HUES64 (cell line): ENCODE data around the gene ADAP1.
A peak's percentile ranks its signal among the peaks of the same experiment; 100 is the strongest.

ENCODE experiments used
- H3K27ac ChIP-seq: 2 replicates; pipeline ENCODE4 v1.7.0; 2013; ENCODE audit warnings: low read depth, low read length, inconsistent platforms
- H3K27me3 ChIP-seq: 2 replicates; pipeline ENCODE4 v1.6.1; 2013; ENCODE audit warnings: mild to moderate bottlenecking, low read length; ENCODE audit not compliant: insufficient read depth
- H3K36me3 ChIP-seq: 2 replicates; pipeline ENCODE4 v1.6.1; 2013; ENCODE audit warnings: mild to moderate bottlenecking, low read length; ENCODE audit not compliant: insufficient read depth
- H3K4me1 ChIP-seq: 2 replicates; pipeline ENCODE4 v1.6.1; 2013; ENCODE audit warnings: mild to moderate bottlenecking, low read length, moderate library complexity; ENCODE audit not compliant: insufficient read depth
- H3K4me3 ChIP-seq: 2 replicates; pipeline ENCODE4 v1.5.1; 2013; ENCODE audit warnings: mild to moderate bottlenecking, low read length, moderate library complexity
- H3K9ac ChIP-seq: 2 replicates; pipeline ENCODE4 v1.6.1; 2013; ENCODE audit warnings: mild to moderate bottlenecking, low read depth, low read length
- H3K9me3 ChIP-seq: 2 replicates; pipeline ENCODE4 v1.6.1; 2013; ENCODE audit warnings: low read depth, low read length; ENCODE audit not compliant: insufficient read depth
- WGBS: fragments of 150-250, 120-280 bp; methylation state at CpG from one replicate; pipeline ENCODE4 v1.1.7; 2013; ENCODE audit warnings: missing lambda C conversion rate; 5-methylcytosine and 5-hydroxymethylcytosine counted together

Gene ADAP1

GRCh38 chr7:907158-907980 is 47.1 kb downstream of the ADAP1 start:
- Histone ChIP-seq H3K27ac (no peak overlapping the region), H3K27me3 (peaks cover 42% of the 10 kb centered on the region)

GRCh38 chr7:906776-907157 is 47.7 kb downstream of the ADAP1 start:
- no peak overlapping the region for H3K27ac ChIP-seq
- no peaks in the 10 kb centered on the region for H3K36me3 ChIP-seq
- H3K9me3 ChIP-seq = no peaks in the 10 kb centered on the region
- peaks cover 42% of the 10 kb centered on the region for H3K27me3 ChIP-seq
- H3K4me3 ChIP-seq = no peak overlapping the region
- H3K9ac ChIP-seq = no peak overlapping the region
- no peaks in the 10 kb centered on the region for H3K4me1 ChIP-seq
- WGBS = 71% methylated on average over 10 of the region's 10 CpGs

More at GRCh38 chr7:907158-907980, 47.1 kb downstream of the ADAP1 start:
- H3K4me3 ChIP-seq = no peak overlapping the region
- no peaks in the 10 kb centered on the region for H3K9me3 ChIP-seq
- H3K9ac ChIP-seq = no peak overlapping the region
- H3K36me3 ChIP-seq = no peaks in the 10 kb centered on the region
- no peaks in the 10 kb centered on the region for H3K4me1 ChIP-seq
- WGBS = 88% methylated on average over 49 of the region's 49 CpGs

- Histone ChIP-seq H3K9me3 (no peaks in the 10 kb centered on the region), H3K9ac (no peak overlapping the region), H3K4me1 (no peaks in the 10 kb centered on the region), H3K27me3 (peaks cover 40% of the 10 kb centered on the region), H3K36me3 (no peaks in the 10 kb centered on the region), H3K4me3 (no peak overlapping the region), H3K27ac (no peak overlapping the region)
- WGBS = 70% methylated on average over 20 of the region's 20 CpGs
Measured at GRCh38 chr7:904847-905246, 49.6 kb downstream of the ADAP1 start.

GRCh38 chr7:903921-904755 is 50.3 kb downstream of the ADAP1 start:
- WGBS = 90% methylated on average over 37 of the region's 37 CpGs

GRCh38 chr7:902996-903395 is 51.5 kb downstream of the ADAP1 start:
- no peak overlapping the region for H3K9ac ChIP-seq
- H3K27me3 ChIP-seq = peaks cover 27% of the 10 kb centered on the region
- H3K4me3 ChIP-seq = no peak overlapping the region
- H3K36me3 ChIP-seq = no peaks in the 10 kb centered on the region
- 91% methylated on average over 22 of the region's 22 CpGs for WGBS
- no peaks in the 10 kb centered on the region for H3K4me1 ChIP-seq
- H3K27ac ChIP-seq = no peak overlapping the region
- H3K9me3 ChIP-seq = no peaks in the 10 kb centered on the region

More at GRCh38 chr7:903921-904755, 50.3 kb downstream of the ADAP1 start:
- Histone ChIP-seq H3K27me3 (peaks cover 33% of the 10 kb centered on the region), H3K4me1 (no peaks in the 10 kb centered on the region), H3K27ac (no peak overlapping the region), H3K9ac (no peak overlapping the region), H3K4me3 (no peak overlapping the region), H3K9me3 (no peaks in the 10 kb centered on the region), H3K36me3 (no peaks in the 10 kb centered on the region)

- Histone ChIP-seq H3K9ac (no peak overlapping the region), H3K9me3 (no peaks in the 10 kb centered on the region), H3K4me3 (peak overlapping the region; percentile 42), H3K36me3 (peaks cover 8% of the 10 kb centered on the region), H3K27ac (no peak overlapping the region), H3K27me3 (peaks cover 19% of the 10 kb centered on the region), H3K4me1 (no peaks in the 10 kb centered on the region)
- WGBS = 15% methylated on average over 22 of the region's 24 CpGs
Measured at GRCh38 chr7:901388-902154, 52.9 kb downstream of the ADAP1 start.

- WGBS = 89% methylated on average over 8 of the region's 8 CpGs
- H3K9me3 ChIP-seq = no peaks in the 10 kb centered on the region
- no peaks in the 10 kb centered on the region for H3K4me1 ChIP-seq
- H3K36me3 ChIP-seq = peaks cover 13% of the 10 kb centered on the region
- no peak overlapping the region for H3K27ac ChIP-seq
- H3K9ac ChIP-seq = no peak overlapping the region
- no peak overlapping the region for H3K4me3 ChIP-seq
- peaks cover 19% of the 10 kb centered on the region for H3K27me3 ChIP-seq
Measured at GRCh38 chr7:901041-901387, 53.5 kb downstream of the ADAP1 start.

- H3K9me3 ChIP-seq = no peaks in the 10 kb centered on the region
- H3K4me3 ChIP-seq = no peak overlapping the region
- H3K4me1 ChIP-seq = no peaks in the 10 kb centered on the region
- peaks cover 19% of the 10 kb centered on the region for H3K36me3 ChIP-seq
- 85% methylated on average over 26 of the region's 26 CpGs for WGBS
- peaks cover 16% of the 10 kb centered on the region for H3K27me3 ChIP-seq
- H3K9ac ChIP-seq = no peak overlapping the region
- H3K27ac ChIP-seq = no peak overlapping the region
Measured at GRCh38 chr7:900331-901040, 54.0 kb downstream of the ADAP1 start.

GRCh38 chr7:899806-900205 is 54.7 kb downstream of the ADAP1 start:
- H3K4me3 ChIP-seq = no peak overlapping the region
- no peaks in the 10 kb centered on the region for H3K9me3 ChIP-seq
- no peak overlapping the region for H3K27ac ChIP-seq
- WGBS = 93% methylated on average over 16 of the region's 16 CpGs
- H3K9ac ChIP-seq = no peak overlapping the region
- H3K4me1 ChIP-seq = no peaks in the 10 kb centered on the region
- H3K36me3 ChIP-seq = peaks cover 25% of the 10 kb centered on the region
- H3K27me3 ChIP-seq = peaks cover 10% of the 10 kb centered on the region

GRCh38 chr7:898855-899681 is 55.4 kb downstream of the ADAP1 start:
- Histone ChIP-seq H3K9ac (no peak overlapping the region), H3K27ac (no peak overlapping the region), H3K4me3 (no peak overlapping the region), H3K9me3 (no peaks in the 10 kb centered on the region), H3K36me3 (peaks cover 32% of the 10 kb centered on the region), H3K4me1 (no peaks in the 10 kb centered on the region), H3K27me3 (peaks cover 3% of the 10 kb centered on the region; the same call in 1 of the 2 replicates)
- WGBS = 87% methylated on average over 54 of the region's 54 CpGs
